K562 (cell line): ENCODE results near the gene MTMR4. TPM values are rescaled to one million over a fixed set of nuclear protein-coding genes. Genes with fewer than 3 reads are reported as not detected.

ENCODE experiments used
- ATAC-seq: fragments of 200-7000 bp; cut with Tn5 transposase; 3 replicates; pipeline ENCODE4 v1.9.1; 2020; ENCODE audit warnings: moderate library complexity
- BruUV-seq: library from RNA; stranded (reverse); fragments of 400-500 nt; replicated peaks from 2 replicates; lab custom pipeline; 2021; lab: Mats Ljungman, UMichigan
- CTCF ChIA-PET: fragments of 300-600 bp; formaldehyde crosslinking; extraction: SDS; loops from one replicate; lab custom pipeline; 2021; ENCODE audit warnings: low intra/inter-chr PET ratio; lab: Yijun Ruan, JAX
- POLR2A ChIA-PET: fragments of 300-600, 350-650 bp; sonication (Branson Sonifier 250); formaldehyde crosslinking; extraction: SDS; loops from one replicate; lab custom pipeline; 2021; ENCODE audit warnings: antibody characterized with exemption, inconsistent platforms; lab: Yijun Ruan, JAX
- DNase-seq, 4 experiments: peaks; one replicate each; pipeline versions ENCODE4 v3.0.0 to v3.0.0-alpha.2; 2011 to 2018; ENCODE audit warnings: low spot score in 3 of 4, mixed read lengths in 3 of 4; ENCODE audit errors: extremely low read depth in 1 of 4
- FAIRE-seq: peaks from 2 replicates; lab custom pipeline; 2011; peaks lifted over from hg19 to GRCh38; lab: Jason Lieb, UNC
- H2AFZ ChIP-seq: 2 replicates; pipeline ENCODE4 v1.6.0; 2011; ENCODE audit warnings: low read depth, low read length, control low read depth, inconsistent platforms
- H3K27ac ChIP-seq: fragments of 200-600 bp; 3 replicates; pipeline ENCODE4 v1.8.0; 2011; ENCODE audit warnings: low read depth, mild to moderate bottlenecking, control low read depth, inconsistent platforms, low read length, moderate library complexity, mixed read lengths; ENCODE audit errors: extremely low read depth
- H3K27me3 ChIP-seq, 2 experiments: fragments of 300-600 bp in 1 of 2; 2 replicates in 1 of 2; 3 replicates in 1 of 2; pipeline versions ENCODE4 v1.6.0 to v1.8.0; 2011; ENCODE audit warnings: inconsistent platforms in 2 of 2, low read length in 2 of 2, mild to moderate bottlenecking in 1 of 2, mixed read lengths in 1 of 2, moderate library complexity in 1 of 2; ENCODE audit not compliant: control insufficient read depth in 2 of 2, insufficient read depth in 2 of 2
- H3K36me3 ChIP-seq: fragments of 300-600 bp; 3 replicates; pipeline ENCODE4 v1.8.0; 2011; ENCODE audit warnings: mild to moderate bottlenecking, low read length, inconsistent platforms; ENCODE audit not compliant: control insufficient read depth, insufficient read depth
- H3K4me1 ChIP-seq, 2 experiments: fragments of 200-600 bp in 1 of 2; replicated peaks in 1 of 2; 2 replicates in 1 of 2; 3 replicates in 1 of 2; pipeline versions ENCODE4 v1.5.1 to v1.8.0; 2011; ENCODE audit warnings: inconsistent platforms in 2 of 2, low read length in 2 of 2, mild to moderate bottlenecking in 1 of 2, mixed read lengths in 1 of 2, moderate library complexity in 1 of 2; ENCODE audit not compliant: control insufficient read depth in 2 of 2, insufficient read depth in 2 of 2
- H3K4me2 ChIP-seq: 2 replicates; pipeline ENCODE4 v1.6.1; 2011; ENCODE audit warnings: low read length, control low read depth, inconsistent platforms, mixed read lengths; ENCODE audit not compliant: insufficient read depth
- H3K4me3 ChIP-seq: fragments of 200-600 bp; sonication (generic), shearing (Covaris generic); 2 replicates; pipeline ENCODE4 v1.5.1; 2016; ENCODE audit warnings: control low read depth, inconsistent platforms
- H3K79me2 ChIP-seq: fragments of 200-600 bp; 3 replicates; pipeline ENCODE4 v1.8.0; 2011; ENCODE audit warnings: low read length, inconsistent platforms; ENCODE audit not compliant: control insufficient read depth, insufficient read depth
- H3K9ac ChIP-seq, 2 experiments: 2 replicates each; pipeline versions ENCODE4 v1.6.0 to v1.6.1; 2011; ENCODE audit warnings: low read depth in 2 of 2, low read length in 2 of 2, control low read depth in 1 of 2, inconsistent platforms in 1 of 2, mild to moderate bottlenecking in 1 of 2, mixed read lengths in 1 of 2; ENCODE audit not compliant: insufficient read depth in 1 of 2
- H3K9me1 ChIP-seq: one replicate; pipeline ENCODE4 v1.6.0; 2011; ENCODE audit warnings: inconsistent platforms, mild to moderate bottlenecking, low read length, moderate library complexity; ENCODE audit not compliant: control insufficient read depth, insufficient read depth
- H3K9me3 ChIP-seq: replicated peaks from 2 replicates; pipeline ENCODE4 v1.5.1; 2011; ENCODE audit warnings: low read depth, low read length, inconsistent platforms; ENCODE audit not compliant: control insufficient read depth, insufficient read depth
- H4K20me1 ChIP-seq: replicated peaks from 2 replicates; pipeline ENCODE4 v1.6.1; 2011; ENCODE audit warnings: low read length, inconsistent platforms, mixed read lengths; ENCODE audit not compliant: control insufficient read depth, insufficient read depth
- MAFF ChIP-seq: IDR thresholded peaks from 2 replicates; pipeline ENCODE4 v1.6.1; 2012; ENCODE audit warnings: low read length, improper control_type of control experiment
- RBM22 ChIP-seq: fragments of 200-400 bp; formaldehyde crosslinking; IDR thresholded peaks from 2 replicates; pipeline ENCODE4 v1.6.1; 2018; ENCODE audit warnings: low read length, low read depth; ENCODE audit not compliant: poor library complexity, severe bottlenecking
- STAG1 ChIP-seq: sonication (generic); formaldehyde crosslinking; IDR thresholded peaks from 2 replicates; pipeline ENCODE4 v1.5.0; 2020; ENCODE audit warnings: missing genetic modification reagents, borderline replicate concordance
- ZNF57 ChIP-seq: fragments of 450-650 bp; formaldehyde crosslinking; IDR thresholded peaks from 2 replicates; pipeline ENCODE4 v1.4.0; 2020; ENCODE audit warnings: mild to moderate bottlenecking, moderate library complexity
- WGBS: fragments of 100-300 bp; shearing (Covaris generic); methylation state at CpG from one replicate; pipeline ENCODE4 v1.1.6; 2016; ENCODE audit warnings: low coverage, mixed read lengths; ENCODE audit not compliant: insufficient coverage; ENCODE audit errors: missing lambda C conversion rate; 5-methylcytosine and 5-hydroxymethylcytosine counted together
- in situ Hi-C: fragments of 300-500 bp; cut with MboI; formaldehyde crosslinking; loops from 4 replicates; pipeline ENCODE4 v1.15.0; 2018; ENCODE audit warnings: inconsistent platforms, mixed read lengths
- intact Hi-C: fragments of 100-400 bp; cut with micrococcal nuclease; formaldehyde crosslinking; loops from 2 replicates; pipeline ENCODE4 v1.14.2; 2022
- polyA plus RNA-seq, 8 experiments: library from polyadenylated mRNA; depleted of rRNA in 4 of 8; stranded (reverse) in 5 of 8; unstranded in 3 of 8; fragments of >200 nt; fragmentation: Nextera tagmentation in 2 of 8; fragmentation: Illumina TruSeq in 1 of 8; extraction: Ambion mirVana in 2 of 8; extraction: Trizol in 1 of 8; gene quantifications; 2 replicates each; pipeline versions ENCODE4 v1.2.1 to v1.2.3, GENCODE V29; 2011 to 2014; ENCODE audit warnings: inconsistent platforms in 1 of 8, missing spikeins in 1 of 8
- total RNA-seq, 7 experiments: library from RNA; depleted of rRNA in 6 of 7; stranded (reverse); fragments of >200 nt in 6 of 7; fragmentation: Illumina TruSeq in 2 of 7; extraction: Trizol in 2 of 7; gene quantifications; 2 replicates each; pipeline versions ENCODE4 v1.2.1 to v1.2.3, GENCODE V29; 2011 to 2021; ENCODE audit warnings: low replicate concordance in 1 of 7
- TF ChIP-seq, protein P1 (sequence below): fragments of 250-450 bp; sonication (Bioruptor Pico); IDR thresholded peaks from 2 replicates; pipeline ENCODE4 v1.5.0; 2020; ENCODE audit warnings: mild to moderate bottlenecking, borderline replicate concordance

MTMR4 gene
- total and polyA plus RNA-seq, 9 of the 15 experiments (the other 6 are each of a cell fraction or from before 2014, with no cell fraction given): 8.8 to 45.7 (median 28.7) TPM

DNA sequence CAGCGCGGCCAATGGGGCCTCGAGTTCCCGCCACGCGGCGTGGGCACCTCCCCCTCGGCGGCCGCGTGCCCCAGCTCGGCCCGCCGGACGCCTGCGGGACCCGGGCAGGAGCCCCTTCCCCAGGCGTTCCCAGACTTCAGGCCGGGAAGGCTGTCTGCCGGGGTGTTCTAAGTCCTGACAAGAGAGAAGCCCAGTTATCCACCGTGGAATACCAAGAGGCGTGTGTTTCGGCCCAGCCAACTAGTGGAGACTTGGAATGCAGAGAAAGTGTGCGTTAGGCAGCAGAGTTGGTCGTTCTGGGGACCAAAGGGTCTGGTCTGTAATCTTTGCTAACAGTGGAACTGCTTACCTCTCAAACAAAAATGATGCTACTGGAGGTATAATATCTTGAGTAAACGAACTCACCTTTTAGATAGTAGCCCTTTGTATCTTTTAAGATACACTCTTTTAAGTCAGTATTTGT, 26.0 kb downstream of the MTMR4 start:
- no peaks in the 10 kb centered on the region for H3K9me1 ChIP-seq
- ATAC-seq (no peak), DNase-seq (no peak)
- H4K20me1 ChIP-seq: peaks cover 5% of the 10 kb centered on the region; the same call in 1 of the 2 replicates
- no peak overlapping the region for H3K4me2 ChIP-seq
- CTCF ChIA-PET: no interaction called here
- no peak overlapping the region for H2AFZ ChIP-seq
- POLR2A ChIA-PET: no interaction called here
- peaks cover 45% of the 10 kb centered on the region for H3K36me3 ChIP-seq
- in situ Hi-C loops: no loop called here
- no peak for TF ChIP-seq STAG1 (CRISPR knock-in tag)
- TF ChIP-seq RBM22: no peak
- no peak for TF ChIP-seq ZNF57 (CRISPR knock-in tag)
- TF ChIP-seq, protein P1, sequence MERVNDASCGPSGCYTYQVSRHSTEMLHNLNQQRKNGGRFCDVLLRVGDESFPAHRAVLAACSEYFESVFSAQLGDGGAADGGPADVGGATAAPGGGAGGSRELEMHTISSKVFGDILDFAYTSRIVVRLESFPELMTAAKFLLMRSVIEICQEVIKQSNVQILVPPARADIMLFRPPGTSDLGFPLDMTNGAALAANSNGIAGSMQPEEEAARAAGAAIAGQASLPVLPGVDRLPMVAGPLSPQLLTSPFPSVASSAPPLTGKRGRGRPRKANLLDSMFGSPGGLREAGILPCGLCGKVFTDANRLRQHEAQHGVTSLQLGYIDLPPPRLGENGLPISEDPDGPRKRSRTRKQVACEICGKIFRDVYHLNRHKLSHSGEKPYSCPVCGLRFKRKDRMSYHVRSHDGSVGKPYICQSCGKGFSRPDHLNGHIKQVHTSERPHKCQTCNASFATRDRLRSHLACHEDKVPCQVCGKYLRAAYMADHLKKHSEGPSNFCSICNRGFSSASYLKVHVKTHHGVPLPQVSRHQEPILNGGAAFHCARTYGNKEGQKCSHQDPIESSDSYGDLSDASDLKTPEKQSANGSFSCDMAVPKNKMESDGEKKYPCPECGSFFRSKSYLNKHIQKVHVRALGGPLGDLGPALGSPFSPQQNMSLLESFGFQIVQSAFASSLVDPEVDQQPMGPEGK (CRISPR knock-in tag): no peak
- TF ChIP-seq MAFF: no peak
- TF ChIP-seq, all 486 proteins: peak for 0
- Histone ChIP-seq H3K9ac (no peak overlapping the region), H3K79me2 (no peaks in the 10 kb centered on the region), H3K4me1 (peaks cover 9 to 14% of the 10 kb centered on the region in 2 experiments; a peak in 4 of 5 replicates), H3K27me3 (no peaks in the 10 kb centered on the region), H3K4me3 (no peak overlapping the region), H3K27ac (no peak overlapping the region), H3K9me3 (no peaks in the 10 kb centered on the region)
- WGBS: 97% methylated on average over 9 of the region's 26 CpGs
- no TSS peak for BruUV-seq
- FAIRE-seq: no peak
- intact Hi-C loops: no loop called here
